HL-60 (cell line): ENCODE data around the gene SHC1.

Experiments
- DNase-seq, 2 experiments: peaks; one replicate each; pipeline ENCODE4 v3.0.0-alpha.2; 2010 to 2020; ENCODE audit warnings: low read depth in 1 of 2, low spot score in 1 of 2
- H3K27ac ChIP-seq: fragments of 250-450 bp; sonication (Bioruptor Pico); replicated peaks from 2 replicates; pipeline ENCODE4 v1.5.1; 2020; ENCODE audit warnings: mild to moderate bottlenecking, moderate library complexity
- H3K27me3 ChIP-seq: fragments of 250-450 bp; sonication (Bioruptor Pico); 2 replicates; pipeline ENCODE4 v1.5.1; 2021; ENCODE audit warnings: mild to moderate bottlenecking, moderate library complexity; ENCODE audit not compliant: insufficient read depth, poor library complexity, severe bottlenecking
- H3K4me3 ChIP-seq: replicated peaks from 2 replicates; pipeline ENCODE4 v1.5.1; 2011; ENCODE audit warnings: mild to moderate bottlenecking, control low read depth, low read length; ENCODE audit not compliant: insufficient read depth
- GABPA ChIP-seq: IDR thresholded peaks from 2 replicates; pipeline ENCODE4 v1.6.1; 2012; ENCODE audit warnings: low read depth
- POLR2AphosphoS5 ChIP-seq: IDR thresholded peaks from 2 replicates; pipeline ENCODE4 v1.6.1; 2012; ENCODE audit warnings: low read depth
- SPI1 ChIP-seq: IDR thresholded peaks from 2 replicates; pipeline ENCODE4 v1.6.1; 2012; ENCODE audit warnings: low read depth, mild to moderate bottlenecking, borderline replicate concordance
- TF ChIP-seq, protein P1 (sequence below): IDR thresholded peaks from 2 replicates; pipeline ENCODE4 v1.6.1; 2012; ENCODE audit warnings: low read depth; ENCODE audit not compliant: insufficient replicate concordance
- TF ChIP-seq, protein P2 (sequence below): IDR thresholded peaks from one replicate; pipeline ENCODE4 v1.5.1; 2011; ENCODE audit warnings: low read length, control low read depth, inconsistent platforms; ENCODE audit not compliant: insufficient read depth

SHC1 gene

DNA sequence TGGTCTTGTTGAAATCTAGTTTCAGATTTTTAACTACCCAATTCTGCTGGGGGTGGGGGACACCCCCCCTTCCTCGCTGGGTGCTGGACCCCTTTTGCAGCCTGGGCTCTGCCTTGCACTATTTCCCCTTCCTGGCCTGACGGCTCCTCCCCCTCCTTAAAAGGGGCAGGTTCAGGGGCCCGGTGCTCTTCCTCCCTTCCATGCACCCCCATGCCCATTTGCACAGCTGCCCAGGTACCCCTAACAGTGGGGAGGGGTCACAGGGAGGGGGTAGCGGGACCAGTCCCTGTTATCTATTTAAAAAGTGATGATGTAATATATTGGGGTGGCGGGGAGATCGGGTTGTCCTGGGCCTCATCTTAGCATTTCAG is 47.4 kb upstream of the SHC1 start:
- Histone ChIP-seq H3K27me3 (no peaks in the 10 kb centered on the region), H3K27ac (peak overlapping the region; percentile 47; the same call in 1 of the 2 replicates), H3K4me3 (no peak overlapping the region)
- peak in 1 of 2 experiments; percentile 55 for DNase-seq
- TF ChIP-seq, protein P1, sequence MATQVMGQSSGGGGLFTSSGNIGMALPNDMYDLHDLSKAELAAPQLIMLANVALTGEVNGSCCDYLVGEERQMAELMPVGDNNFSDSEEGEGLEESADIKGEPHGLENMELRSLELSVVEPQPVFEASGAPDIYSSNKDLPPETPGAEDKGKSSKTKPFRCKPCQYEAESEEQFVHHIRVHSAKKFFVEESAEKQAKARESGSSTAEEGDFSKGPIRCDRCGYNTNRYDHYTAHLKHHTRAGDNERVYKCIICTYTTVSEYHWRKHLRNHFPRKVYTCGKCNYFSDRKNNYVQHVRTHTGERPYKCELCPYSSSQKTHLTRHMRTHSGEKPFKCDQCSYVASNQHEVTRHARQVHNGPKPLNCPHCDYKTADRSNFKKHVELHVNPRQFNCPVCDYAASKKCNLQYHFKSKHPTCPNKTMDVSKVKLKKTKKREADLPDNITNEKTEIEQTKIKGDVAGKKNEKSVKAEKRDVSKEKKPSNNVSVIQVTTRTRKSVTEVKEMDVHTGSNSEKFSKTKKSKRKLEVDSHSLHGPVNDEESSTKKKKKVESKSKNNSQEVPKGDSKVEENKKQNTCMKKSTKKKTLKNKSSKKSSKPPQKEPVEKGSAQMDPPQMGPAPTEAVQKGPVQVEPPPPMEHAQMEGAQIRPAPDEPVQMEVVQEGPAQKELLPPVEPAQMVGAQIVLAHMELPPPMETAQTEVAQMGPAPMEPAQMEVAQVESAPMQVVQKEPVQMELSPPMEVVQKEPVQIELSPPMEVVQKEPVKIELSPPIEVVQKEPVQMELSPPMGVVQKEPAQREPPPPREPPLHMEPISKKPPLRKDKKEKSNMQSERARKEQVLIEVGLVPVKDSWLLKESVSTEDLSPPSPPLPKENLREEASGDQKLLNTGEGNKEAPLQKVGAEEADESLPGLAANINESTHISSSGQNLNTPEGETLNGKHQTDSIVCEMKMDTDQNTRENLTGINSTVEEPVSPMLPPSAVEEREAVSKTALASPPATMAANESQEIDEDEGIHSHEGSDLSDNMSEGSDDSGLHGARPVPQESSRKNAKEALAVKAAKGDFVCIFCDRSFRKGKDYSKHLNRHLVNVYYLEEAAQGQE = no peak
- no peak for TF ChIP-seq GABPA
- TF ChIP-seq, protein P2, sequence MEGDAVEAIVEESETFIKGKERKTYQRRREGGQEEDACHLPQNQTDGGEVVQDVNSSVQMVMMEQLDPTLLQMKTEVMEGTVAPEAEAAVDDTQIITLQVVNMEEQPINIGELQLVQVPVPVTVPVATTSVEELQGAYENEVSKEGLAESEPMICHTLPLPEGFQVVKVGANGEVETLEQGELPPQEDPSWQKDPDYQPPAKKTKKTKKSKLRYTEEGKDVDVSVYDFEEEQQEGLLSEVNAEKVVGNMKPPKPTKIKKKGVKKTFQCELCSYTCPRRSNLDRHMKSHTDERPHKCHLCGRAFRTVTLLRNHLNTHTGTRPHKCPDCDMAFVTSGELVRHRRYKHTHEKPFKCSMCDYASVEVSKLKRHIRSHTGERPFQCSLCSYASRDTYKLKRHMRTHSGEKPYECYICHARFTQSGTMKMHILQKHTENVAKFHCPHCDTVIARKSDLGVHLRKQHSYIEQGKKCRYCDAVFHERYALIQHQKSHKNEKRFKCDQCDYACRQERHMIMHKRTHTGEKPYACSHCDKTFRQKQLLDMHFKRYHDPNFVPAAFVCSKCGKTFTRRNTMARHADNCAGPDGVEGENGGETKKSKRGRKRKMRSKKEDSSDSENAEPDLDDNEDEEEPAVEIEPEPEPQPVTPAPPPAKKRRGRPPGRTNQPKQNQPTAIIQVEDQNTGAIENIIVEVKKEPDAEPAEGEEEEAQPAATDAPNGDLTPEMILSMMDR = no peak
- TF ChIP-seq POLR2AphosphoS5 = no peak
- TF ChIP-seq SPI1 = no peak

DNA sequence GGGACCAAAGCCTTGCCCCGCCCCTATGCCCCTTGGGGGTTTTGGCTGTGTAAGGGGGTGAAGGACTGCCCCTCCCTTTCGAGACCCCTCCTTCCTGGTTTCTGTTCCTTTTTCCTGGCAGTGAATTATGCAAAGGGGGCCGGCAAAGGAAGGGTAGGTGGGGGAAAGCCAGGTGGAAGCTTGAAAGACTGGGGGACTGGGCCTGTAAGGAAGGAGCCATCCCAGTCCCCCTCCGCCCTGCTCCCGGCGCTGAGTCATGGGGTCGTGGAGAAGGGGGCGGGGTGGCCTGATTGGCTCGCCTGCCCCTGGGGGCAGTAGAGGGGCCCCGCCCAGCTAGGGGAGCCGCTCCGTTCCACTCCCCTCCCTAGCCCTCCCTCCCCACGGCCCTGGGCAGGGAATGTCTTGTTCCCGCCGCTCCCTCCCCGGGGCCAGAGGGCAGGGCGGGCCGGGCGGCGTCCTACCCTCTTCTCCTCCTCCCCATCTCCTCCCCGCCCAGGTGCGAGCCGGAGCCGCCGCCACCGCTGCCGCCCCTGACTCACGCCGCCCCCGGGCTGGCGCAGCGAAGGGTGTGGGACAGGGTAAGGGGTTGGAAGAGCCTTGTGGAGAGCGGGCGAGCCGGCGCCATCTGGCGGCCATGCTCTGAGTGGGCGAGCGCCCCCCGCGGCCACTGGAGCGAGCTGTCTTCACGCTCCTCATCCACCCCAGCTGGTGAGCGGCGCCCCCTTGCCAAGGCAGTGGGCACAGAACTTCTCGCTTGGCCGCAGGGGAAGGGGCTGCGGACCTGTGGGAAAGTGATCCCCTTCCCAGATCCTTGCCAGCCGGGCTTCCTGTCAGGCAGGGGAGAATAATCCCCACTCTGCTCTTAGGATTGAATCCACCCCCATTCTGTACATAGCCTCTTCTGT is 46.7 kb upstream of the SHC1 start:
- peak overlapping the region; percentile 47 for H3K27ac ChIP-seq
- H3K4me3 ChIP-seq = peak overlapping the region; percentile 15
- TF ChIP-seq POLR2AphosphoS5 (peak; percentile 95), SPI1 (no peak), GABPA (no peak)
- TF ChIP-seq, protein P2 = peak; percentile 97
- TF ChIP-seq, protein P1 = no peak
- DNase-seq = peak; percentile 80 to 86
- H3K27me3 ChIP-seq = no peaks in the 10 kb centered on the region

- no peaks in the 10 kb centered on the region for H3K27me3 ChIP-seq
- TF ChIP-seq POLR2AphosphoS5 = peak; percentile 67
- TF ChIP-seq GABPA = no peak
- H3K4me3 ChIP-seq = no peak overlapping the region
- peak in 1 of 2 experiments; percentile 28 for DNase-seq
- no peak overlapping the region; the same call in 1 of the 2 replicates for H3K27ac ChIP-seq
Observed at GRCh38 chr1:155016231-155016831, 45.8 kb upstream of the SHC1 start.

DNA sequence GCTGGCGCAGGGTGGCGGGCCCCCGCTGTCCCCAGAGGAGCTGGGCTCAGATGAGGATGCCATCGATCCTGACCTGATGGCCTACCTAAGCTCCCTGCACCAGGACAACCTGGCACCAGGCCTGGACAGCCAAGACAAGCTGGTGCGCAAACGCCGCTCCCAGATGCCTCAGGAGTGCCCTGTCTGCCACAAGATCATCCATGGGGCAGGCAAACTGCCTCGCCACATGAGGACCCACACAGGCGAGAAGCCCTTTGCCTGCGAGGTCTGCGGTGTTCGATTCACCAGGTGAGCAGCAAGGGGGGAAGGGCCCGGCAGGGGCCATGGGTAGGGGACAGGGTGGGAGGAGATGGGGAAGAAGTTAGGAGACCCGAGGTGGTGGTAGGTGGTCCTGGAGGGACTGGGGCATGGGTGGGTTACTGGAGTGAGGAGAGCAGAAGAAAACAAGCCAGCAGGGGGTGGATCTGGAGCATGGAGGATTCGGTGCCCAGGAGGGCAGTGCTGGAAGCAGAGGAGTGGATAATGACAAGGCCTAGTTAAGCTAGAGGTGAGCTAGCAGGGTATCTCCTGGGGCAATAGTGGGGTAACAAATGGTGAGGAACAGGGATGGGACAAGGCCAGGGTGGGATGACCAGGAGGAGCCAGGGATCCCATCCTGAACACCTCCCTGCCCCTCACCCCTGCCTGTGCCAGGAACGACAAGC is 45.1 kb upstream of the SHC1 start:
- H3K27ac ChIP-seq = no peak overlapping the region

More for the DNA sequence above, 45.1 kb upstream of the SHC1 start:
- H3K4me3 ChIP-seq = no peak overlapping the region
- no peaks in the 10 kb centered on the region for H3K27me3 ChIP-seq
- TF ChIP-seq GABPA (no peak), POLR2AphosphoS5 (no peak; the same call in 1 of the 2 replicates)
- TF ChIP-seq, protein P1 = no peak
- peak in 1 of 2 experiments; percentile 45 for DNase-seq
